CD4-positive, alpha-beta T cell treated with Interleukin-4 for 1 hour (primary cell): ENCODE results near the gene TRIOBP.
A peak's percentile ranks its signal among the peaks of the same experiment; 100 is the strongest.
"Not testable (repeated sequence)": the region's sequence is repeated elsewhere in the genome, so short reads cannot be mapped to it uniquely, and the experiment has no call there.

Experiments
- DNase-seq, 2 donors: peaks; one replicate each; pipeline ENCODE4 v3.0.0-alpha.2; 2020 to 2022

TRIOBP gene

DNA sequence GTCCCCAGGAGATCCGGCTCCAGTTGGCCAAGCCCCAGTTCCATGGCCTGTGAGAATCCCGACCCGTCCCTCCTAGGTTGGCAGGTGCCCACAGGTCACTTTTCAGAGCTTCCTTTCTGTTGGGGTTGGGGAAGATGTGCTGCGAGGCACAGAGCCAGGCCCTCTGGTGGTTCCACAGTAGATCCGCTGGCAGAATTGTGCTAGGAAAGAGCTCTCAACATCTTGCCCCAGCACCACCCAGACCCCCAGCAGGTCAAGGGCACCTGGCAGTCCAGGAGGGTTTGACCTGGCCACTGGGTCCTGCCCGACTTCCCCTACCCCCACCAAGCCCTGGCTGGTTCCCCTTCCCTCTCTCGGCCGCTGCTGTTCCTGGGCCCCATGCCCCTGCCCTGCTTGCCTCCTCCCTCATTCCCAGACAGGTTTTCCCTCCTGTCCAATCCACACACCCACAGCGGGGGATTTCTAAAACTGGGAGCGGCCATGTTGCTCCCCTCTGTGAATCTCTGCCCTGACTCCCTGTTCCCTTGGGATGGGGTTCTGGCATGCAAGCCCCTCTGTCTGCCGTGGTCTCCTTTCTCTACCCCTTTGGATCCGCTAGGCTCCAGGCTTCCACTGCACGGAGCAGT is 84.7 kb downstream of the TRIOBP start:
- DNase-seq, result no peak

DNA sequence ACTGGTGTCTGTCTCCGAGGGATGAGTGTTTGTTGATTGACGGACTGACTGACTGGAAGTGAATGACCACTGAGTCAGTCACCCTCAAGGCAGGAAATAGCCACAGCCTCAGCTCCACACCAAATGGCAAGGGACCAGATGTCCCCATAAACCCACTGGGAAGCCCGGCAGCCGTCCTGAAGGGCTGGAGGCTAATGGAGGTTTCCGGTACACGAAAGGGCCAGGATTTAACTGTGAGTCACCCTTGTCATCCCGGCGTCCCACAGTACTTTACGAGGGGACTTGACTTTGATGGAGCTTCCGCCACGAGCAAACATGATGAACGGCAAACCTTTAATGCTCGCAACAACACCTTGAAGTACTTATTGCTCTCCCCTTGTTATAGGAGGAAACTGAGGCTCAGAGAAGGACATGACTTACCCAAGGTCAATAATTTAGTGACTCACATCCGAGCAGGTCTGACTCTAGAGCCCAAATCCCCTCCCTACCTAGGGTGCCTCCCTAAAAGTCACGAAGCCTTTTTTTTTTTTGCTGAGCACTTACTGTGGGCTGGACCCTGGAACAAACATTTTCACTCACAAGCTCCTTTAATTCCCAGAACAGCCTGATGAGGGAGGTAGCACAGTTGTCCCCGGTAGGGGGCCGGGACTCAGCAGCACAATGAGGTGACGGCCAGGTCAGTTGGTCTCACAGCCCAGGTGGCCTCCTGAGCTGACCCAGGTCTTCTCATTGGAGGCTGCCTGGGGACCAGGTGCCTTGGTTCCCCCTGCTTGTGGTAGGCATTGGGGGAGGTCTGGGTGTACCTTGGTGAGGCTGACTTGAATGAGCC is 85.7 kb downstream of the TRIOBP start:
- DNase-seq, result no peak

GRCh38 chr22:37784829-37785495 is 88.1 kb downstream of the TRIOBP start:
- DNase-seq, result no peak

- DNase-seq, result no peak
Observed at GRCh38 chr22:37790234-37790633, 93.4 kb downstream of the TRIOBP start.

GRCh38 chr22:37792494-37792893 is 95.6 kb downstream of the TRIOBP start:
- DNase-seq, result no peak

GRCh38 chr22:37794376-37794775 is 97.5 kb downstream of the TRIOBP start:
- DNase-seq, result no peak

GRCh38 chr22:37796079-37796478 is 99.2 kb downstream of the TRIOBP start:
- no peak for DNase-seq

DNA sequence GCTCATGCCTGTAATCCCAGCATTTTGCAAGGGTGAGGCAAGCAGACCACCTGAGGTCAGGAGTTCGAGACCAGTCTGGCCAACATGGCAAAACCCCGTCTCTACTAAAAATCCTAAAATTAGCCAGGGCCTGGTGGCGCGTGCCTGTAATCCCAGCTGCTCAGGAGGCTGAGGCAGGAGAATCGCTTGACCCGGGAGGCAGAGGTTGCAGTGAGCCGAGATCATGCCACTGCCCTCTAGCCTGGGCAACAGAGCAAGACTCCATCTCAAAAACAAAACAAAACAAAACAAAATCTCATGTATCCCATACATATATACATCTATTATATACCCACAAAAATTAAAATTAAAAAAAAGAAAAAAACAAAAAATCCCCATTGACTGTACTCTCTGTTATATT is 100.4 kb downstream of the TRIOBP start:
- DNase-seq, result not testable (repeated sequence)

- no peak for DNase-seq
Observed at GRCh38 chr22:37797874-37798500, 101.1 kb downstream of the TRIOBP start.

DNA sequence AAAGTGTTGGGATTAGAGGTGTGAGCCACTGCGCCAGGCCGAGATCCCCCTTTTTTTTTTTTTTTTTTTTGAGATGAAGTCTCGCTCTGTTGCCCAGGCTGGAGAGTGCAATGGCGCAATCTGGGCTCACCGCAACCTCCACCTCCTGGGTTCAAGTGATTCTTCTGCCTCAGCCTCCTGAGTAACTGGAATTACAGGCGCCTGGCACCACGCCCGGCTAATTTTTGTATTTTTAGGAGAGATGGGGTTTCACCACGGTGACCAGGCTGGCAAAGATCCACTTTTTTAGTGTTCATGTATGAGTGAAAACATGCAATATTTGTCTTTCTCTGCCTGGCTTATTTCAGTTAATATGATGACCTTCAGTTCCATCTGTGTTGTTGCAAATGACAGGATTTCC is 103.1 kb downstream of the TRIOBP start:
- DNase-seq, result not testable (repeated sequence)

GRCh38 chr22:37801946-37802309 is 105.1 kb downstream of the TRIOBP start:
- DNase-seq, result no peak

- no peak for DNase-seq
Observed at GRCh38 chr22:37802310-37803194, 105.7 kb downstream of the TRIOBP start.

GRCh38 chr22:37803195-37803638 is 106.4 kb downstream of the TRIOBP start:
- no peak for DNase-seq

DNA sequence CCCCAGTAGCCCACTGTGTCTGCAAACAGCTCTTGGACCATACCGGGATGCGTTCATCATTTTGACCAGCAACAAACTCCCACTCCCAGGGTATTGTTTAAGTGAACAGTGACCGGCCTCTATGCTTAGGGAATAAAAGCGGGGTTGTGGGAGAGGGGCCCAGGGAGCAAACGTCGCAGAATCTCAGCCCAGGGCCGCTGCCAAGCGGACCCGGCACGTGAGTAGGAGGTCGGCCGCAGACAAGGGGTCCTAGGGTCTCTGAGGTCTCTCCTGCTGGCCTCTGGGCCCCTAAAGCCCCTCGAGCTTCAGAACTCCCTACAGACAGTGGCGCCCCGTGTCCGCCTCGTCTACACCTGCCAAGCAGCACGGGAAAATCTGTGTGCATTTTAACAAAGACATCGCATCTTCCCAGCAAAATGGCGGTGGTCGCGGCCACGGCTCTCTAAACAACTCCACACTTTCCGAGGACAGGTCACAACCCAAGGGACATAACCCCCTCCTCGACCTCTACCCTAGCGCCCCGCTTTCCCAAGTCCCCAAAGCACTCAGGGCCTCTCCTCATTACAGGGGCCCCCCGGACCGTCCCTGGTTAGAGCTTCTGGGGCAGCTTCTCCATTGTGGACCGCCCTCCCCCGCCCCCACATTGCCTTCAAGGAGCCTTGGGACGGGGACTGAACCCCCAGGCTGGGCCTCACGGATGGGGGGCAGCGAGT is 106.9 kb downstream of the TRIOBP start:
- no peak for DNase-seq

GRCh38 chr22:37804352-37804880 is 107.6 kb downstream of the TRIOBP start:
- DNase-seq, result no peak

DNA sequence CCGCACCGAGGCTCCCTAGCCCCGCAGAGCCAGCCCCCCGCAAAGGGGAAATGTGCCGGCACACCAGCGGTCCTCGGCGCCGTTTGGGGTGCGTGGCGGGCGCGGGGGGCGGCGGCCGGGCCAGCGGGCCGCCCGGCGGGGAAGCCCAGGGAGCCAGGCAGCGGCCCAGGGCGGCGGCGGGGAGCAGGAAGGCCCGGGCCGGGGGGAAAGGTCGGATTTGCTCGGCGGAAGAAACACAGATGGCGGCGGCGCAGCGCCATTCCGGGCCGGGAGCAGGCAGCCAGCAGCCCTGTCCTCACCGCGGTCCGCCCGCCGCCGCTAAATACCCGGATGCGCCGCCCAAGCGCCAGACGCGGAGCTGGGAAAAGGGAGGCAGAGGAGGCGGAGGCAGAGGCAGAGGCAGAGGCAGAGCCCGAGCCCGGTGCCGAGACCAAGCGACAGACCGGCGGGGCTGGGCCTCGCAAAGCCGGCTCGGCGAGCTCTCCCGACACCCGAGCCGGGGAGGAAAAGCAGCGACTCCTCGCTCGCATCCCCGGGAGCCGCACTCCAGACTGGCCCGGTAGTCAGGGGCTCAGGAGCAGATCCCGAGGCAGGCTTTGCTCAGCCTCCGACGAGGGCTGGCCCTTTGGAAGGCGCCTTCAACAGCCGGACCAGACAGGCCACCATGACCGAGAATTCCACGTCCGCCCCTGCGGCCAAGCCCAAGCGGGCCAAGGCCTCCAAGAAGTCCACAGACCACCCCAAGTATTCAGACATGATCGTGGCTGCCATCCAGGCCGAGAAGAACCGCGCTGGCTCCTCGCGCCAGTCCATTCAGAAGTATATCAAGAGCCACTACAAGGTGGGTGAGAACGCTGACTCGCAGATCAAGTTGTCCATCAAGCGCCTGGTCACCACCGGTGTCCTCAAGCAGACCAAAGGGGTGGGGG is 108.3 kb downstream of the TRIOBP start:
- DNase-seq, result peak; percentile 75 to 76

GRCh38 chr22:37805810-37806277 is 109.0 kb downstream of the TRIOBP start:
- DNase-seq, result no peak

DNA sequence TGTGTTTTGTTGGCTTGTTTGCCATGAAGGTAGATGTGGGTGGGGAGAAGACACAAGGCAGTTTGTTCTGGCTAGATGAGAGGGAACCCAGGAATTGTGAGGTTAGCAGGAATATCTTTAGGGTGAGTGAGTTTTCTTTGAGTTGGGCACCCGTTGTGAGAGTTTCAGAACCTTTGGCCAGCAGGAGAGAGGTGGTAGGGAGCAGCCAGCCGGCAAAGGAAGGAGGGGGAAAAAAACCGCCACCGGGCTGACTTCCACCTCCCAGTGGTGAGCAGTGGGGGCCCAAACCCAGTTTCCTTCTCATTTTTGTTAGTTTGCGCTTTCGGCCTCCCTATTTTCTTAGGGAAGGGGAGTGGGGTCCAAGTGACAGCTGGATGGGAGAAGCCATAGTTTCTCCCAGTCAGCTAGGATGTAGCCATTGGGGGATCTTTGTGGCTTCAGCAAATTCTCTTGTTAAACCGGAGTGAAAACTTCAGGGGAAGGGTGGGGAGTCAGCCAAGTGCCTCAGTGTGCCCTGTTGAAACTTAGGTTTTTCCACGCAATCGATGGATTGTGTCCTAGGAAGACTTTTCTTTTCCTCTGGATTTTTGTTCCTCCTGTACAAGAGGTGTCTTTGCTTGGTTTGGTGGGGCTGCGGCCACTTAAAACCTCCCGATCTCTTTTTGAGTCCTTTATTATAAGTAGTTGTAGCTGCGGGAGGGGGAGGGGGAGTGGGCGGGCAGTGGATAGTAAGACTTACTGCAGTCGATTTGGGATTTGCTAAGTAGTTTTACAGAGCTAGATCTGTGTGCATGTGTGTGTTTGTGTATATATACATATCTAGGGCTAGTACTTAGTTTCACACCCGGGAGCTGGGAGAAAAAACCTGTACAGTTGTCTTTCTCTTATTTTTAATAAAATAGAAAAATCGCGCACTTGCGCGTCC is 109.8 kb downstream of the TRIOBP start:
- DNase-seq, result no peak
